SK-N-SH treated with all-trans-retinoic acid at 6 μM for 48 hours (cell line): ENCODE results near the gene GLS.

Experiments used
- ATAC-seq: fragments of 200-7000 bp; cut with Tn5 transposase; 3 replicates; pipeline ENCODE4 v1.9.1; 2020; ENCODE audit warnings: mild to moderate bottlenecking, moderate library complexity
- BACH2 ChIP-seq: fragments of 250-450 bp; sonication (Bioruptor Pico); IDR thresholded peaks from 2 replicates; pipeline ENCODE4 v1.9.0; 2021; ENCODE audit warnings: mild to moderate bottlenecking, borderline replicate concordance
- CREB5 ChIP-seq: fragments of 250-450 bp; sonication (Bioruptor Pico); IDR thresholded peaks from 2 replicates; pipeline ENCODE4 v1.5.1; 2020; ENCODE audit warnings: low read depth, mild to moderate bottlenecking, moderate library complexity
- CSRNP3 ChIP-seq: fragments of 250-450 bp; sonication (Bioruptor Pico); IDR thresholded peaks from 2 replicates; pipeline ENCODE4 v1.5.1; 2021; ENCODE audit warnings: mild to moderate bottlenecking, moderate library complexity
- ESRRG ChIP-seq: fragments of 250-450 bp; sonication (Bioruptor Pico); IDR thresholded peaks from 2 replicates; pipeline ENCODE4 v1.6.1; 2021; ENCODE audit warnings: mild to moderate bottlenecking
- GLIS3 ChIP-seq: fragments of 250-450 bp; sonication (Bioruptor Pico); IDR thresholded peaks from 2 replicates; pipeline ENCODE4 v1.5.0; 2020; ENCODE audit warnings: mild to moderate bottlenecking, moderate library complexity
- ISL1 ChIP-seq: fragments of 250-450 bp; sonication (Bioruptor Pico); IDR thresholded peaks from 2 replicates; pipeline ENCODE4 v2.1.2; 2022; ENCODE audit warnings: mild to moderate bottlenecking, moderate library complexity
- OSR1 ChIP-seq: fragments of 250-450 bp; sonication (Bioruptor Pico); IDR thresholded peaks from 2 replicates; pipeline ENCODE4 v1.8.0; 2022; ENCODE audit warnings: moderate library complexity, mild to moderate bottlenecking, inconsistent platforms
- PATZ1 ChIP-seq: fragments of 250-450 bp; sonication (Bioruptor Pico); IDR thresholded peaks from 2 replicates; pipeline ENCODE4 v1.8.0; 2020; ENCODE audit warnings: mild to moderate bottlenecking, moderate library complexity, borderline replicate concordance
- POU6F1 ChIP-seq: fragments of 250-450 bp; sonication (Bioruptor Pico); IDR thresholded peaks from 2 replicates; pipeline ENCODE4 v1.8.0; 2021; ENCODE audit warnings: low read depth, mild to moderate bottlenecking, moderate library complexity, borderline replicate concordance
- PPARA ChIP-seq: fragments of 250-450 bp; sonication (Bioruptor Pico); IDR thresholded peaks from 2 replicates; pipeline ENCODE4 v1.5.0; 2020; ENCODE audit warnings: mild to moderate bottlenecking, borderline replicate concordance
- SNAI2 ChIP-seq: fragments of 250-450 bp; sonication (Bioruptor Pico); IDR thresholded peaks from 2 replicates; pipeline ENCODE4 v1.5.0; 2020; ENCODE audit warnings: mild to moderate bottlenecking, moderate library complexity
- TCF4 ChIP-seq: fragments of 250-450 bp; sonication (Bioruptor Pico); IDR thresholded peaks from 2 replicates; pipeline ENCODE4 v1.8.0; 2021; ENCODE audit warnings: mild to moderate bottlenecking, moderate library complexity, borderline replicate concordance
- TSHZ2 ChIP-seq: fragments of 250-450 bp; sonication (Bioruptor Pico); IDR thresholded peaks from 2 replicates; pipeline ENCODE4 v1.5.0; 2020; ENCODE audit warnings: mild to moderate bottlenecking, moderate library complexity
- ZC3H10 ChIP-seq: fragments of 250-450 bp; sonication (Bioruptor Pico); IDR thresholded peaks from 2 replicates; pipeline ENCODE4 v1.5.1; 2021; ENCODE audit warnings: mild to moderate bottlenecking, moderate library complexity
- ZFP30 ChIP-seq: fragments of 450-650 bp; formaldehyde crosslinking; IDR thresholded peaks from 2 replicates; pipeline ENCODE4 v1.5.0; 2022; ENCODE audit warnings: mild to moderate bottlenecking, moderate library complexity
- ZNF70 ChIP-seq: fragments of 450-650 bp; formaldehyde crosslinking; IDR thresholded peaks from 2 replicates; pipeline ENCODE4 v1.5.0; 2020; ENCODE audit warnings: mild to moderate bottlenecking, moderate library complexity

The GLS gene

GRCh38 chr2:190909680-190910079 lies 29.1 kb downstream of the GLS start:
- TF ChIP-seq GLIS3 (CRISPR knock-in tag) (no peak), POU6F1 (no peak)
- peak; percentile 32 for ATAC-seq

GRCh38 chr2:190910341-190911136 lies 29.9 kb downstream of the GLS start:
- ATAC-seq, result peak; percentile 8; the same call in 2 of the 3 replicates
- TF ChIP-seq TSHZ2, result no peak
- TF ChIP-seq ISL1, result peak; percentile 49; the same call in 1 of the 2 replicates

GRCh38 chr2:190911813-190912212 lies 31.2 kb downstream of the GLS start:
- TF ChIP-seq CREB5 (0 out of 2 replicates have a peak, but pooled peaks have one; percentile 13), SNAI2 (CRISPR knock-in tag) (no peak)
- ATAC-seq, result peak; percentile 18

GRCh38 chr2:190912726-190913125 lies 32.1 kb downstream of the GLS start:
- ATAC-seq, result no peak
- TF ChIP-seq PPARA (CRISPR knock-in tag), result no peak
- TF ChIP-seq ZNF70 (CRISPR knock-in tag), result no peak
- no peak for TF ChIP-seq TSHZ2
- no peak for TF ChIP-seq TCF4 (CRISPR knock-in tag)
- no peak for TF ChIP-seq BACH2 (CRISPR knock-in tag)
- no peak for TF ChIP-seq ISL1
- no peak for TF ChIP-seq OSR1 (CRISPR knock-in tag)
- TF ChIP-seq ZC3H10 (CRISPR knock-in tag), result no peak
- TF ChIP-seq SNAI2 (CRISPR knock-in tag), result no peak
- TF ChIP-seq ESRRG (CRISPR knock-in tag), result no peak
- TF ChIP-seq ZFP30 (CRISPR knock-in tag), result no peak
- TF ChIP-seq PATZ1 (CRISPR knock-in tag), result no peak
- TF ChIP-seq CSRNP3 (CRISPR knock-in tag), result no peak
